Endothelial cell (in vitro differentiated cells): ENCODE data around the gene HIF1A. TPM values are rescaled to one million over a fixed set of nuclear protein-coding genes. Genes with fewer than 3 reads are reported as not detected.
A peak's percentile ranks its signal among the peaks of the same experiment; 100 is the strongest.

Experiments
- DNase-seq: peaks from one replicate; pipeline ENCODE4 v3.0.0; 2021; ENCODE audit warnings: low spot score
- H3K27ac Mint-ChIP-seq: one replicate; pipeline ENCODE4 v1.8.0; 2021; ENCODE audit warnings: mixed read lengths, inconsistent platforms; ENCODE audit not compliant: unreplicated experiment
- H3K27me3 Mint-ChIP-seq: one replicate; pipeline ENCODE4 v1.8.0; 2021; ENCODE audit warnings: mild to moderate bottlenecking, moderate library complexity, mixed read lengths, inconsistent platforms; ENCODE audit not compliant: unreplicated experiment
- H3K36me3 Mint-ChIP-seq: one replicate; pipeline ENCODE4 v1.8.0; 2021; ENCODE audit warnings: mild to moderate bottlenecking, low read depth, mixed read lengths, inconsistent platforms; ENCODE audit not compliant: unreplicated experiment
- H3K4me1 Mint-ChIP-seq: one replicate; pipeline ENCODE4 v1.8.0; 2021; ENCODE audit warnings: mild to moderate bottlenecking, mixed read lengths, inconsistent platforms; ENCODE audit not compliant: unreplicated experiment
- H3K4me3 Mint-ChIP-seq: one replicate; pipeline ENCODE4 v1.8.0; 2021; ENCODE audit warnings: mild to moderate bottlenecking, mixed read lengths, inconsistent platforms; ENCODE audit not compliant: unreplicated experiment
- H3K9me3 Mint-ChIP-seq: one replicate; pipeline ENCODE4 v1.8.0; 2021; ENCODE audit warnings: mixed read lengths, inconsistent platforms; ENCODE audit not compliant: unreplicated experiment
- total RNA-seq: library from RNA; stranded (reverse); fragmentation: NEBNext Ultra II Directional; extraction: Animal tissue kit (Norgen Biotek cat#: 25700); gene quantifications from one replicate; pipeline ENCODE4 v1.2.1, GENCODE V29; 2021; ENCODE audit not compliant: unreplicated experiment
- TF ChIP-seq, protein P1 (sequence below): fragments of 200-600 bp; sonication (generic); IDR thresholded peaks from one replicate; pipeline ENCODE4 v1.5.0; 2021; ENCODE audit warnings: antibody characterized with exemption; ENCODE audit not compliant: unreplicated experiment

The HIF1A gene
- total RNA-seq, 1 donor from 2014 or later = 203 TPM

DNA sequence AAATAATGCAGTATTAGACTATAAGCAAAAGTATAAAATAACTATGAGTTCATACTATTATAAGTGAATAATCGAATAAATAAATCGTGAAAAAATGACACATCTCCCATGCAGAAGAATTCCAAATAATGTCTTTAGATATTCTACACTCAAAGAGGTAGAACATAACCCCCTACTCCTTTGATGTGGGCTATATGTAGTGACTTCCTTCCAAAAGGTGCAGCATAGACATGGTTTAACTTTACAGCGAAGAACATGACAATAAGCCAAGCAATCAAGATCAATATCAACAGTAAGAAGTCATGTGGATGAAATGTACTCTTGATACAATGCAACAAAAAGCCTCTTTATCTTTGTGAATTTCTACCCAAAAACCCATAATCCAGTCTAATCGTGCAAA lies 46.0 kb upstream of the HIF1A start:
- DNase-seq = no peak
- no peaks in the 10 kb centered on the region for H3K27me3 Mint-ChIP-seq
- H3K36me3 Mint-ChIP-seq = no peaks in the 10 kb centered on the region
- H3K27ac Mint-ChIP-seq = no peak overlapping the region
- H3K9me3 Mint-ChIP-seq = no peaks in the 10 kb centered on the region
- no peak overlapping the region for H3K4me3 Mint-ChIP-seq
- peaks cover 21% of the 10 kb centered on the region for H3K4me1 Mint-ChIP-seq
- TF ChIP-seq, protein P1, sequence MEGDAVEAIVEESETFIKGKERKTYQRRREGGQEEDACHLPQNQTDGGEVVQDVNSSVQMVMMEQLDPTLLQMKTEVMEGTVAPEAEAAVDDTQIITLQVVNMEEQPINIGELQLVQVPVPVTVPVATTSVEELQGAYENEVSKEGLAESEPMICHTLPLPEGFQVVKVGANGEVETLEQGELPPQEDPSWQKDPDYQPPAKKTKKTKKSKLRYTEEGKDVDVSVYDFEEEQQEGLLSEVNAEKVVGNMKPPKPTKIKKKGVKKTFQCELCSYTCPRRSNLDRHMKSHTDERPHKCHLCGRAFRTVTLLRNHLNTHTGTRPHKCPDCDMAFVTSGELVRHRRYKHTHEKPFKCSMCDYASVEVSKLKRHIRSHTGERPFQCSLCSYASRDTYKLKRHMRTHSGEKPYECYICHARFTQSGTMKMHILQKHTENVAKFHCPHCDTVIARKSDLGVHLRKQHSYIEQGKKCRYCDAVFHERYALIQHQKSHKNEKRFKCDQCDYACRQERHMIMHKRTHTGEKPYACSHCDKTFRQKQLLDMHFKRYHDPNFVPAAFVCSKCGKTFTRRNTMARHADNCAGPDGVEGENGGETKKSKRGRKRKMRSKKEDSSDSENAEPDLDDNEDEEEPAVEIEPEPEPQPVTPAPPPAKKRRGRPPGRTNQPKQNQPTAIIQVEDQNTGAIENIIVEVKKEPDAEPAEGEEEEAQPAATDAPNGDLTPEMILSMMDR = no peak

DNA sequence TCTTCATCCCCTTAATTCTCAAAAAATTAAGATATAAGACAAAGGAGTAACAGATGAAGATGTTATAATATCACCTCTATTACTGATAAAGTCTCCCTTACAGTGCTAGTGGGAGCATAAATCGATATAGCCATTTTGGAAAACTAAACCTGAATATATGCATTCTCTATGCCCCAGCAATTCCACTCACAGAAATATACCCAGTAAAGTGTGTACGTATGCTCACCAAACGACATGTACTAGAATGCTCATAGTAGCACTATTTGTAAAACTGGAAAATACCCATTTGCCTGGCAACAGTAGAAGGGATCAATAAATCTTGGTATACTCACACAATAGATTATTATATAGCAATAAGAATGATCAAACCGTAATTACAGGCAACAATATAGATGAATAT lies 44.0 kb upstream of the HIF1A start:
- Mint-ChIP-seq H3K9me3 (no peaks in the 10 kb centered on the region), H3K27ac (no peak overlapping the region), H3K27me3 (peaks cover 2% of the 10 kb centered on the region), H3K4me1 (peaks cover 33% of the 10 kb centered on the region), H3K36me3 (no peaks in the 10 kb centered on the region), H3K4me3 (no peak overlapping the region)
- no peak for DNase-seq
- TF ChIP-seq, protein P1 = no peak

DNA sequence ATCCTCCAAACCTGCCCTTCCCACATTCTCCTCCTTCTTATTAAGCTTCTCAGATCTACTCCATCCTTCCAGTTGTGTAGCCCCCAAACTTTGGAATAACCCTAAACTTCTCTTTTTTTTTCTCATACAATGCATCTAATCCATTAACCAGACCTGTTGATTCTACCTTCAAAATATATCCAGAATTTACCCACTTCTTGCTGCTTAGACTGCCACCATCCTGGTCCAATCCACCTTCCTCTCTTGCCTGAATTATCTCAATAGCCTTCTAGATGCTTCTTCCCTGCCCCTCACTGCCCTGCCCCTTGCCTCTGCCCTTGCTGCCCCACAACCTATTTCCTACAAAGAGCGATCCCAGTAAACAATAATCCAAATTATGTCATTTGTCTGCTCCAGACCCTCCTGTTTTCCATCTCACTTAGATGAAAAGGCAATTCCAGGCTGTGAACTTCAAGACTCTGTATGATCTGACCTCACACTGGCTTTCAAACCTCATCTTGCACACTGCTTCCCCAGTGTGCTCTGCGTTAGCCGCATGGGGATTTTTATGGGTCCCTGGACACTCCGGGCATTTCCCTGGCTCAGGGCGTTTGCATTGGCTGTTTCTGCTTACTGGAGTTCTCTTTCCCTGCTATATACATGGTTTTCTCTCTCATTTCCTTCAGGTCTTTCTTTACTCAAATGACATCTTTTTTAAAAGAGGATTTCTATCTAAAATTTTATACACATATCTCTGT lies 42.6 kb upstream of the HIF1A start:
- no peak overlapping the region for H3K4me3 Mint-ChIP-seq
- H3K9me3 Mint-ChIP-seq = no peaks in the 10 kb centered on the region
- H3K36me3 Mint-ChIP-seq = no peaks in the 10 kb centered on the region
- DNase-seq = no peak
- H3K4me1 Mint-ChIP-seq = peaks cover 33% of the 10 kb centered on the region
- TF ChIP-seq, protein P1 = no peak
- H3K27ac Mint-ChIP-seq = peak overlapping the region; percentile 30
- peaks cover 2% of the 10 kb centered on the region for H3K27me3 Mint-ChIP-seq

DNA sequence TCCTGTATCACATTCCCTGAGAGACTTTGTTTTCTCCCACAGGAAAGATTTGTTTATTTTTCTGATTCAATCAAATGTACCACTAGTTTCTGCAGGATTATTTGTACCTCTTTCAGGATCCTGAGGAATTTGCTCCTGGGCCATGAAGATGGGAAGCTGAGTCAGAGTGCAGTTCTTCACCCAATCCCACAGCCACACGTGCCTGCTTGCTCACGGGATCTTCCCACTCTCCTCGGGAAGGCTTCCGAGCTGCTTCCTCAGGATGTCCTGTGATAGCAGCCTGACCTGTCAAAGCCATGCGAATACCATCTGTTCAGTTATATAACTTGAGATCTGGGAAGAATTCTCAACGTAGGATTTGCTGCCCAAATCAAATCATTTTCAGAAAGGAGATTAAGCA lies 41.8 kb upstream of the HIF1A start:
- no peak overlapping the region for H3K4me3 Mint-ChIP-seq
- peaks cover 2% of the 10 kb centered on the region for H3K27me3 Mint-ChIP-seq
- DNase-seq = peak; percentile 51
- no peaks in the 10 kb centered on the region for H3K9me3 Mint-ChIP-seq
- H3K36me3 Mint-ChIP-seq = no peaks in the 10 kb centered on the region
- H3K27ac Mint-ChIP-seq = peak overlapping the region; percentile 30
- H3K4me1 Mint-ChIP-seq = peaks cover 33% of the 10 kb centered on the region
- TF ChIP-seq, protein P1 = no peak

DNA sequence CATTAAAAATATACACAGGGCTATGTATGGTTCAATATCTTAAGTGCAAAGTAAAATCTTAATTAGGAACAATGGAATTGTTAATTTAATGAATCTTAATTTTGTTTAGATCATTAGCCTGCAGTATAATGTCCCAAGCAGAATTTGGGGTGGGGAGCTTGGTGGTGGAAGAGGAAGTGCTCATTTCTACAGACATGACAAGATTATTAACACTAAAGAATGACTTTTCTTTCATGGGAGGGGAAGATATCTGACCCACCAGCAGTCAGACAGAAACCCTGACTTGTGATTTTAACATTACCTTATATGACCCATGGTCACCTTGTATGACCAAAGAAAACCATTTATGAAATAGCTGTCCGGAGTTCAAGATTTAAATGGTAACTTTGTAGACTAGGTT lies 41.3 kb upstream of the HIF1A start:
- Mint-ChIP-seq H3K4me3 (no peak overlapping the region), H3K4me1 (peaks cover 33% of the 10 kb centered on the region), H3K27ac (peak overlapping the region; percentile 30), H3K27me3 (peaks cover 2% of the 10 kb centered on the region), H3K36me3 (no peaks in the 10 kb centered on the region), H3K9me3 (no peaks in the 10 kb centered on the region)
- TF ChIP-seq, protein P1 = no peak
- DNase-seq = no peak
